Activated T-cell treated with anti-CD3 and anti-CD28 coated beads for 4 hours (primary cell): Measurements from ENCODE around the gene PTPA.
"Not testable (repeated sequence)": the region's sequence is repeated elsewhere in the genome, so short reads cannot be mapped to it uniquely, and the experiment has no call there.

Experiments used
- DNase-seq: peaks from one replicate; pipeline ENCODE4 v3.0.0-alpha.2; 2020

PTPA gene

GRCh38 chr9:129109952-129110739, 1.1 kb upstream of the PTPA start:
- no peak for DNase-seq

- peak; percentile 6 for DNase-seq
Observed at GRCh38 chr9:129111528-129112151, 425 bp downstream of the PTPA start.

DNA sequence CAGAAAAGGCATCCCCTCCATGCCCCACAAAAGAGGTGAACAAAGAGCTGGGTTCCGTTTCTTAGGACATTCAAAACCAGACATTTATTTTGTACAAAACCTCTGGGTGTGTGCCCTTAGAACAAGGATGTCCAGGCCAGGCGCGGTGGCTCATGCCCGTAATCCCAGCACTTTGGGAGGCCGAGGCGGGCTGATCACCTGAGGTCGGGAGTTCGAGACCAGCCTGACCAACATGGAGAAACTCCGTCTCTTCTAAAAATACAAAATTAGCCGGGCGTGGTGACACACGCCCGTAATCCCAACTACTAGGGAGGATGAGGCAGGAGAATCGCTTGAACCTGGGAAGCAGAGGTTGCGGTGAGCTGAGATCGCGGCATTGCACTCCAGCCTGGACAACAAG, 1.3 kb downstream of the PTPA start:
- not testable (repeated sequence) for DNase-seq

- no peak for DNase-seq
Observed at GRCh38 chr9:129113645-129114304, 2.6 kb downstream of the PTPA start.

GRCh38 chr9:129118799-129119198, 7.6 kb downstream of the PTPA start:
- DNase-seq: no peak

DNA sequence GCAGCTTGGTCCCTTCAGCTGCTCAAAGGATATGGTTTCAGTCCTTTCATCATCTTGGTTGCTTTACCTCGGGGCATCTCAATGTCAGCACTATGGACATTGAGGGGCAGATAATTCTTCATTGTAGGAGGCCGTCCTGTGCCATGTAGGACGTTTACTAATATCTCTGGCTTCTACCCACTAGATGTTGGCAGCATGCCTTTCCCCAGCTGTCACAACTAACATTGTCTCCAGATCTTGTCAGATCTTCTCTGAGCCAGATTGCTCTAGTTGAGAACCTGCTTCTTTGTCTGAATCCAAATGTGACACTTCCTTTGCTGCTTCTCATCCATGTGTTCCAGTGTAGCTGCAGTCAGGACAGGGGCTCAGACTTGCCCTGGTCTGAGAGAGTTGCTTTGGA, 10.3 kb downstream of the PTPA start:
- no peak for DNase-seq

DNA sequence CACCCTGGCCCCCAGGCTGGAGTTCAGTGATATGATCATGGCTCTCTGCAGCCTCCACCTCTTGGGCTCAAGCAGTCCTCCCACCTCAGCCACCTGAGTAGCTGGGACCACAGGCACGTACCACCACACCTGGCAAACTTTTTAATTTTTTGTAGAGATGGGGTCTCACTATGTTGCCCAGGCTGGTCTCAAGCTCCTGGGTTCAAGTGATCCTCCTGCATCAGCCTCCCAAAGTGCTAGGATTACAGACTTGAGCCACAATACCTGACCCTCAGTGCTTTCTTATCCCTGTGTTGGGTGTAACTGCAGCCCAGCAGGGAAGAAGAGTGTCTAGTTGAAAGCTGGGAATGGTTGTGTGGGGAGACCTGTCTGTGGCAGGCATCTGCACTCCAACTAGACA, 10.9 kb downstream of the PTPA start:
- no peak for DNase-seq

DNA sequence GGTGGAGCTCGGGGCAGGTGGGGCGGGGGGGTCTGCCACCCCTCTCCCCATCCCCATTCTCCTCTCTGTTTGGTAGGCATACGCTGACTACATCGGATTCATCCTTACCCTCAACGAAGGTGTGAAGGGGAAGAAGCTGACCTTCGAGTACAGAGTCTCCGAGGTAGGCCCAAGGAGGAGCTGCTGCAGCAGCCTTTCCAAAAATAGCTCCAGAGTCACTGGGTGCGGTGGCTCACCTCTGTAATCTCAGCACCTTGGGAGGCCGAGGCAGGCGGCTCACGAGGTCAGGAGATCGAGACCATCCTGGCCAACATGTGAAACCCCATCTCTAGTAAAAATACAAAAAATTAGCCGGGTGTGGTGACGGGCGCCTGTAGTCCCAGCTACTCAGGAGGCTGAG, 11.8 kb downstream of the PTPA start:
- not testable (repeated sequence) for DNase-seq

- DNase-seq: no peak
Observed at GRCh38 chr9:129124506-129125069, 13.4 kb downstream of the PTPA start.

- DNase-seq: no peak
Observed at GRCh38 chr9:129125478-129125877, 14.3 kb downstream of the PTPA start.

- no peak for DNase-seq
Observed at GRCh38 chr9:129126749-129127618, 15.8 kb downstream of the PTPA start.

DNA sequence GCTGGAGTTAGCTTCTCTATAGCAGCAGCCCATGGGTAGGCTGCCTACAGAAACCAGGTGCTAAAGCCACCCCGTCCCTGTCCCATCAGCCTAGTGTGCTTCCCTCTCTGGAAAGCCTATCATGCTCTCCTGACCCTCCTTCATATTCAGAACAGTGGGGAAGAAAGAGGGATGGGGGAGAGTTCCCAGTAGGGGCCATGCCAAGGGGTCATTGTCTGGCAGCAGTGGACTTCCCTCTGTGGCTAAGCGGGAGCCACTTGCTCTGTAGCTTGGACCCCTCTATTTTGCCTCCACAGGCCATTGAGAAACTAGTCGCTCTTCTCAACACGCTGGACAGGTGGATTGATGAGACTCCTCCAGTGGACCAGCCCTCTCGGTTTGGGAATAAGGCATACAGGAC, 17.5 kb downstream of the PTPA start:
- no peak for DNase-seq

DNA sequence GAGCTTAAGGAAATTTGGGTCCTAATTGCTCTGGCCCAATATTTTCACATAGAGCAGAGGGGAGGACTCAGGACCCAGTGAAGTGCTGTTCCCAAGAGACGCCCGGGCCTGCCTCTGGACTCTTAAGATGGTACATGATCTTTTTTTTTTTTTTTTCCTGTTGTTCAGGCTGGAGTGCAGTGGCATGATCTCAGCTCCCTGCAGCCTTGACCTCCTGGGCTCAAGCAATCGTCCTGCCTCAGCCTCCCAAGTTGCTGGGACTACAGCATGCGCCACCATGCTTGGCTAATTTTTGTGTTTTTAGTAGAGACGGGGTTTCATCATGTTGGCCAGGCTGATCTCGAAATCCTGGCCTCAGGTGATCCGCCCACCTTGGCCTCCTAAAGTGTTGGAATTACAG, 19.1 kb downstream of the PTPA start:
- not testable (repeated sequence) for DNase-seq

GRCh38 chr9:129130791-129131190, 19.6 kb downstream of the PTPA start:
- no peak for DNase-seq

DNA sequence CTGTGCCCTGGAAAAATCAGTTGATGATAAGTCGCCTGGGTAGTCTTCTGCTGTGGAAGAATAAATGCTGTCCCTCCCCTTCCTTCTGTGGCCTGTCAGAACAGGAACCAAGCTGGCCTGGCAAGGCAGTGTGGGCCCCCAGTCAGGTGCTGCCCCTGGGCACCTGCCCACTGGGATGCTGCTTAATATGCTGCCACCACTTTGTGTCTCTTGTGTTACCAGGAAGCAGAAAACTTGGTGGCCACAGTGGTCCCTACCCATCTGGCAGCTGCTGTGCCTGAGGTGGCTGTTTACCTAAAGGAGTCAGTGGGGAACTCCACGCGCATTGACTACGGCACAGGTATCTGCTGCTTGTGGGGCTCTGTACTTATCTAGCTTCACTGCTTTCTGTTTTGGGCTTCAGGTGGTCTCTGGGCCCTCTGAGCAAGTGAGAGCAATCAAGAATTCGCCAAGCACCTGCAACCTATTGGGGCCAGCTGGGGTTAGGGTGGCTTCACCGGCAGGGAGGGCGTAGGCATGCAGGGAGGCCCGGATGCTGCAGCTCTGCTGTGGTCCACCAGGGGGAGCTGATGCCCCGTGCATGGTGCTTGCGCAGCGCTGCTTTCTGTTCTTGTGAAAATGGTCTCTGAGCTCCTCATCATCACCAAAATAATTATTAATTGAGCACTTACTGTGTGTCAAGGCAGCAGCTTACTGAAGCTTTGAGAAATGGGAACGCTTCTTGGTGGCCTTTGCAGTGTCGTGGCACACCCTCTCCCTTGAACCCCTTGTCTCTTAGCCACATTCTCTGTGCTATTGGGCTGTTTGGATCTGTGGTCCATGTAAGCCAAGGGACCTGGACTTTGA, 20.3 kb downstream of the PTPA start:
- peak; percentile 81 for DNase-seq

GRCh38 chr9:129133082-129133481, 21.9 kb downstream of the PTPA start:
- no peak for DNase-seq

- no peak for DNase-seq
Observed at GRCh38 chr9:129135476-129135875, 24.3 kb downstream of the PTPA start.

- no peak for DNase-seq
Observed at GRCh38 chr9:129136446-129137035, 25.3 kb downstream of the PTPA start.

GRCh38 chr9:129137292-129138143, 26.3 kb downstream of the PTPA start:
- DNase-seq: no peak

GRCh38 chr9:129138144-129138462, 26.9 kb downstream of the PTPA start:
- DNase-seq: no peak
